Measurements from ENCODE around the gene CPSF3. TPM values are rescaled to one million over a fixed set of nuclear protein-coding genes. Genes with fewer than 3 reads are reported as not detected.

The CPSF3 gene
- total and polyA plus RNA-seq, 7 donors: 14.4 to 33.5 (median 23.2) TPM

DNA sequence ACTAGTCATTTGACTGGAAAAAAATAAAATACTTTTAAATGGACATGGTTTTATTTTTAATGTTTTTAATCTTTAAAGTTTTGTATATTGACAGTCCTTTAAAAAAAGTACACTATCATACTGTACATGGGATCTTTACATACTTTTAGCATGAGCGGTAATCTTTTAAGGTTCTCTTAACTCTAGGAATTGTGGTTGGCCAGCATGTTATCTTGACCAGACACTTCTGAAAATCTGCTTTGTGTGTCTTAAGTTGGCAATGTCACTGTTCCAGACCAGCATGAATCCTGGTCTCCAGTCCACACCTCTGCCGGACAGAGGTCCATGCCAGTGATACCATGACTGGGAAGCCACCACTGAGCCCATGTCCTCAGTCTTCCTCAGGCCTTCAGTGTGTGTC is 17.8 kb upstream of the CPSF3 start:
- 98 to 99% methylated on average over 2 of the region's 2 CpGs for WGBS, 2 donors
- H3K4me1 ChIP-seq: peaks cover 0 to 38% (median 34%) of the 10 kb centered on the region in 4 donors
- no peaks in the 10 kb centered on the region for H3K9me3 ChIP-seq
- DNase-seq: no peak
- TF ChIP-seq CTCF (IDR thresholded peaks at IDR 0.05) (no peak), POLR2A (IDR thresholded peaks at IDR 0.05) (no peak)
- no peak overlapping the region for H3K27ac ChIP-seq
- no peak overlapping the region for H3K4me3 ChIP-seq
- H3K36me3 ChIP-seq: peaks cover 0 to 50% (median 9%) of the 10 kb centered on the region in 4 donors
- H3K27me3 ChIP-seq: no peaks in the 10 kb centered on the region
- intact Hi-C loops (cut with DNase I): no loop called here

GRCh38 chr2:9406529-9407362 is 16.7 kb upstream of the CPSF3 start:
- H3K4me1 ChIP-seq: peaks cover 0 to 38% (median 34%) of the 10 kb centered on the region in 4 donors
- WGBS, 2 donors: 78 to 79% methylated on average over 13 of the region's 13 CpGs
- H3K36me3 ChIP-seq: peaks cover 0 to 50% (median 13%) of the 10 kb centered on the region in 4 donors
- no peaks in the 10 kb centered on the region for H3K27me3 ChIP-seq
- H3K27ac ChIP-seq: peak overlapping the region; percentile 35 to 62 (median 52)
- no peak overlapping the region for H3K4me3 ChIP-seq
- no peaks in the 10 kb centered on the region for H3K9me3 ChIP-seq
- TF ChIP-seq POLR2AphosphoS5 (IDR thresholded peaks at IDR 0.05) (no peak), EP300 (IDR thresholded peaks at IDR 0.05) (no peak), POLR2A (IDR thresholded peaks at IDR 0.05) (no peak), CTCF (IDR thresholded peaks at IDR 0.05) (no peak)
- intact Hi-C loops (cut with DNase I): no loop called here
- no peak for DNase-seq

GRCh38 chr2:9407363-9407811 is 16.1 kb upstream of the CPSF3 start:
- no peak for DNase-seq
- no peaks in the 10 kb centered on the region for H3K9me3 ChIP-seq
- H3K4me3 ChIP-seq: no peak overlapping the region
- 89 to 90% methylated on average over 8 of the region's 8 CpGs for WGBS, 2 donors
- H3K36me3 ChIP-seq: peaks cover 0 to 50% (median 13%) of the 10 kb centered on the region in 4 donors
- intact Hi-C loops (cut with DNase I): no loop called here
- TF ChIP-seq POLR2A (IDR thresholded peaks at IDR 0.05) (no peak), POLR2AphosphoS5 (IDR thresholded peaks at IDR 0.05) (peak in 1 of 4 donors; percentile 4)
- H3K27ac ChIP-seq: peak overlapping the region; percentile 35 to 62 (median 52)
- peaks cover 0 to 38% (median 34%) of the 10 kb centered on the region in 4 donors for H3K4me1 ChIP-seq
- no peaks in the 10 kb centered on the region for H3K27me3 ChIP-seq

- Histone ChIP-seq H3K27me3 (no peaks in the 10 kb centered on the region), H3K4me1 (peaks cover 0 to 31% (median 27%) of the 10 kb centered on the region in 4 donors), H3K9me3 (no peaks in the 10 kb centered on the region), H3K27ac (no peak overlapping the region), H3K4me3 (no peak overlapping the region), H3K36me3 (peaks cover 0 to 38% (median 13%) of the 10 kb centered on the region in 4 donors)
- DNase-seq: no peak
- intact Hi-C loops (cut with DNase I): no loop called here
- TF ChIP-seq POLR2A (IDR thresholded peaks at IDR 0.05): no peak
- TF ChIP-seq POLR2AphosphoS5 (IDR thresholded peaks at IDR 0.05): no peak
- TF ChIP-seq CTCF (IDR thresholded peaks at IDR 0.05): no peak
- no peak for TF ChIP-seq EP300 (IDR thresholded peaks at IDR 0.05)
- WGBS, 2 donors: 27 to 75% methylated on average over 9 of the region's 9 CpGs
Observed at GRCh38 chr2:9408641-9409151, 14.8 kb upstream of the CPSF3 start.

DNA sequence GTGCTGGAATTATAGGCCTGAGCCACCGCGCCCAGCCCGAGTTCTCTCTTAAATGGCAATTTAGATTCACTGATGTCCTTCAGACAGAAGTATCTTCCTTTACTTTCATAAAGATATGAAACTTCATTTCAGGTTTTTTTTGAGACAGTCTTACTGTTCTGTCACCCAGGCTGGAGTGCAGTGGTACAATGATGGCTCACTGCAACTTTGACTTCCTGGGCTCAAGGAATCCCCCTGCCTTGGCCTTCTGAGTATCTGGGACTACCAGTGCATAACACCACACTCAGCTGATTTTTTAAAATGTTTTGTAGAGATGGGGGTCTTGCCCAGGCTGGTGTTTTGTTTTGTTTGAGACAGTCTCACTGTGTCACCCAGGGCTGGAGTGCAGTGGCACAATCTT is 13.3 kb upstream of the CPSF3 start:
- TF ChIP-seq POLR2AphosphoS5 (IDR thresholded peaks at IDR 0.05) (no peak), CTCF (IDR thresholded peaks at IDR 0.05) (no peak), EP300 (IDR thresholded peaks at IDR 0.05) (no peak), POLR2A (IDR thresholded peaks at IDR 0.05) (no peak)
- peaks cover 0 to 38% (median 13%) of the 10 kb centered on the region in 4 donors for H3K36me3 ChIP-seq
- no peak overlapping the region for H3K4me3 ChIP-seq
- peaks cover 0 to 17% (median 14%) of the 10 kb centered on the region in 4 donors for H3K4me1 ChIP-seq
- no peaks in the 10 kb centered on the region for H3K9me3 ChIP-seq
- WGBS, 2 donors: 92 to 99% methylated on average over 3 of the region's 3 CpGs
- no peak for DNase-seq
- intact Hi-C loops (cut with DNase I): no loop called here
- no peaks in the 10 kb centered on the region for H3K27me3 ChIP-seq
- no peak overlapping the region for H3K27ac ChIP-seq
